Stimulated activated CD4-positive, alpha-beta T cell treated with anti-CD3 and anti-CD28 coated beads, Interleukin-15, amount 100 ng/mL, for 48 hours (primary cell): ENCODE results near the gene NFYC.

Experiments used
- DNase-seq, 2 donors: peaks; one replicate each; pipeline ENCODE4 v3.0.0-alpha.2; 2020; ENCODE audit warnings: low read depth in 2 of 2

Gene NFYC

DNA sequence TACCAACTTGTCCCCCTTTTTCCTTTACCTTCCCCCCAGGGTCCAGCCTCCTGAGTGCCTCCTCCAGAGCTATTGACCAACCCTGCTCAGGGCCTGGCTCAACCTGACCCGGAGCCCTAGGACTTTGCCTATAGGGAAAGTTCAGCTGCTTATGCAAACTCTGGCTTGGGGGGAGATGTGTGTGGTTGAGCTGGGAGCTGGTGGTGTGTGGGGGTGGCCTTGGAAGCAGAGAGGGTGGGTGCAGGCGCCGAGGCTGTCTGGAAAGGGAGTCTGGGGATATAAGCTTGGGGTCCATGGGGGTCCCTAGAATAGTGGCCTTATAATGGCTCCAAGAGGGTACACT lies 106.1 kb downstream of the NFYC start:
- DNase-seq = no peak

- DNase-seq = no peak
Measured at GRCh38 chr1:40798366-40799281, 107.1 kb downstream of the NFYC start.

DNA sequence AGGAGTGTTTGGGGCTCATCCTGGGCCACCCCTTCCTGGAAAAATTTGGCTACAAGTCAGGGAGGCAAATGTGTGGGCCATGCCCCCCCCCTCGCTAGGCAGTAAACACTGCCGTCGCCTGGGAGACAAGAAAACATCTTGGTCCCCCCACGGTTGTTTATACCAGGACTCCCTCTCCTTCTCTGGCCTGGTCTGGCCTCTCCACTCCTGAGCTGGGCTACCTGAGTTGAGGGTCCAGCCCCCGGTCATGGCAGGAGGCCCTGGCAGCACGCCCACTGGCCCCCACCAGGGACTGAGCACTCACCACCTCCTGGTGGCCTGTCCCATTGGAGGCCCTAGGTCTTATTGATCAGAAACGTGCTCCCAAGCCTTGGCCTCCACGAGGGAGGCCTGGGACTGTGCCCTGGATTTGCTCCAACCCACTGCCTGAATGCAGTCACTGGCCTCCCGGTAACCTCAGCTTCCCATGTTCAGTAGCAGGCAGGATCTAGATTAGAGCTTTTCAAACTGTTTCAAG lies 107.9 kb downstream of the NFYC start:
- DNase-seq = no peak

- no peak for DNase-seq
Measured at GRCh38 chr1:40801742-40802077, 110.2 kb downstream of the NFYC start.

GRCh38 chr1:40802078-40802741 lies 110.7 kb downstream of the NFYC start:
- DNase-seq = peak; percentile 74 to 81

DNA sequence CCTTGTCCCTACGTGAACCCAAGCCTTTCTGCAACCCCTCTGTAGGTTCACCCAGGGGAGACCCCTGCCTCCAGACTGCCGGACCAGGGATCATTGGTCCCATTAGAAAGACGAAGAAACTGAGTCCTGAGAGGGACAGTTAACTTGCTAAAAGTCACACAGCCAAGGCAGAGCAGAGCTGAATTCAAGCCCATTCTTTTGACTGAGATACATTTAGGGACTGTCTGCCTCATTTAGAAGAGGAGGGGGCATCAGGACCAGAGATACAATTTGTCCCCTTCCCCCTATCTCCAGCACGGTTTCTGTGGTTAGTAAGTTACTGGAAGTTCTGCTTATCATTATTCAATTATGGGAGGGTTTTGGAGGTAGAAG lies 111.2 kb downstream of the NFYC start:
- no peak for DNase-seq

DNA sequence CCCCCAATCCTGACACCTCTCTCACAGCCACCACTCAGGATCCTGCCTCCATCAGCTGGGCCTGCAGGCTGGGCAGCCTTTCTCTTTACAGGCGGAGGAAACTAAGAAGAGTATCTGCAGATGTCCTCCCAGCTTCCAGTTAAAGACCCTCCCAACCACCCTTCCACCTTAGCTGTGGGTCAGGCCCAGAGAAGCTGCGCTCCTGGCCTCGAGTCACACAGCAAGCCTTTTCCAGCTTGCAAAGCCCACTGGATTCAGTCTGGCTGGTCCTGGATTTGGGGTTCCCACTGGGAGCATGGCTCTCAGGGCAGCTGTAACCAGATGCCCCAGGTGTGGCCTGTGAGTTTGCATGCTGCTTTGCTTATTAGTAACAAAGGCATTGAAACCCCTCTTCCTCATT lies 111.9 kb downstream of the NFYC start:
- DNase-seq = no peak

GRCh38 chr1:40803902-40804301 lies 112.4 kb downstream of the NFYC start:
- no peak for DNase-seq

GRCh38 chr1:40806240-40806639 lies 114.7 kb downstream of the NFYC start:
- no peak for DNase-seq

DNA sequence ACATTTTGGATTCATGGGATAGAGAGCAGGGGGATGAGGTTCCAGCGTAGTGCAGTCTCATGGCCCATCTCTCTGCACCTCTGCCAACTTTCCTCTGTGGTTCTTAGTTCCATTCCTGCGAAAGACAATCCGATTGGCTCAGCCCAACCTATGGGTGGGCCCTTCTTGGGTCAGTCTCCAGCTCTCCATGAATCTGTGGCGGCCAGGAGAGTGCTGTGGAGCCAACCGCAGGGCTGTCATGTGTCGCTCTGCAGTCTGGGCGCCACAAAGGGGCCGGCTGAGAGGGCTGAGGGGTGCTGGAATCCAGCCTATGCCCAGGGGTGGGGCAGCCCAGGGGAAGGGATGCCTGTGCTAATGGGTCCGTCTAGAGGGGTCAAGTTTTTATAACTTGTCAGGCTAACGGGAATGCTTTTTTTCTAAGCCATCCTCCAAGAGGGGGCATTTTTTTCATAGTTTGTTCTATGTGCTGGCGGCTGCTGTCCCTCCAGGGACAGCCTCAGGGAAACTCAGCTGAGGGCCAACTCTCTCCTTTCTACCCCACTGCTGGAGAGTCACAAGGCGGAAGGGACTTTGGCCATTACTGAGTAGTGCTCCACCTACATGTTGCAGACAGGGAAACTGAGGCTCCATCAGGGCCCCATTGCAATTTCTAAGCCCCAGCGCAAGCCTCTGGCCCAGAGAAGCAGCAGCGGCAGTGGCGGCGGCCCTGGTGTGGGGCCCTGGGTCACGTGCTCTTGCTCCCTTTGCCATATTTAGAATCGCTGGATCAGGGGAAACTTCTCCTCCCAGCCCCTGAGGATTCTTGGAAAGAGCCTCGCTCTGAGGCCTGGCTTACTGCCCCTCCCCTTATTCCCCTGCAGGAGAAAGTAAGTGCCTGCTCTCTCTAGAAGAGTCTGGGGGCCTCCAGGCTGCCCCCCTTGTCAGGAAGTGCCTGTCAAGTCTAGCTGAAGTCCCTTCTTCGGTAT lies 115.5 kb downstream of the NFYC start:
- no peak for DNase-seq

- no peak for DNase-seq
Measured at GRCh38 chr1:40808002-40808401, 116.5 kb downstream of the NFYC start.

DNA sequence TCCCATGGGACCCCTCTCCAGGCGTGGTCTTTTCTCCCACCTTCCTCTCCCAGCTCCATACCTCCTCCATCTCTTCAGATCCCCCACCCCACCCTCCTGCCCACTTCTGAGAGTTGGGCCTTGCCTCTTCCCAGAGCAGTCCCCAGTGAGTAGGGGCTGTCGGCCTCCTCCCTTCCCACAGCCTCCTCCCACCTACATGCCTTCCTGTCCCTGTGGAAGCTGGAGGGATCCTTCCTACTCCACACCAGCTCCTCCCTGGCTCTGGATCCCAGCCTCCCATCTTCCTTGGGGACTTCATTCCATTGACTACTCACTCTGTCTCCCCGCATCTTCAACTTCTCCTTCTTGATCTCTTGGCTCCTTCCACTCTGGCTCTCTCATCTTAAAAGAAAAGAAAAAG lies 116.9 kb downstream of the NFYC start:
- DNase-seq = no peak

- no peak for DNase-seq
Measured at GRCh38 chr1:40808909-40809308, 117.4 kb downstream of the NFYC start.

DNA sequence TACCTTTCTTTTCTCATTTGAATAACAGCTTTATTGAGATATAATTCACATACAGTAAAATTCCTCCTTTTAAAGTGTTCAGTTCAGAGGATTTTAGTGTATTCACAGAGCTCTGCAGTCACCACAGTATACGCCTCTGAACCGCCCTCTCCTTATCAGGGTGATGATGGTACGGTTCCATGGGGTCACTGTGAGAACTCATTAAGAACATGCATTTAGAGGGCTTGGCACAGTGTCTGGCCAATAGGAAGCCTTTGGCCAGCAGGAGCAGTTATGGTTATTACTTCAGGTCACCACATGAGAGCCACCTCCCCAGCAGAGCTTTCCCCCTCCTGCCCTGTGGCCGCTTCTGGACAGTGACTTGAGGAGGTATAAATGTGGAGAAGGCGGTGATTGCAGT lies 119.4 kb downstream of the NFYC start:
- no peak for DNase-seq

DNA sequence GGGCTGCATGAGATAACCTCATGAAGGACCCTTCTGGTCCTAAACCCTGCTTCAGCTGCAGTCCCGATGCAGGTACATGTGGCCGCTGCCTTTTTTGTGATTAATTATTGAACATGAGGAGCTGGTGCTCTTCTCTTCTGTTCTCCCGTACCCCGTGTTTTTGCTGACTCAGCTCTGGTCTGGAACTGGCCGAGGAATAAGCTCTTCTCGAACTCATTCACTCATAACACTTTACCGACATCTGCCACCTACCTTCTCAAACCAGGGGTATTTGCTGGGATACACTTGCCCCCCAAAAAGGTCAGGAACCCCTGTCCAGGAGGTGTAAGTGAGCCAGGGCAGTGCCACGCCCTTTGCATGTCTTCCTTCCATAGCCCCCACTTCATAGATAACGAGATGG lies 123.9 kb downstream of the NFYC start:
- no peak for DNase-seq

- DNase-seq = no peak
Measured at GRCh38 chr1:40817791-40818263, 126.3 kb downstream of the NFYC start.

DNA sequence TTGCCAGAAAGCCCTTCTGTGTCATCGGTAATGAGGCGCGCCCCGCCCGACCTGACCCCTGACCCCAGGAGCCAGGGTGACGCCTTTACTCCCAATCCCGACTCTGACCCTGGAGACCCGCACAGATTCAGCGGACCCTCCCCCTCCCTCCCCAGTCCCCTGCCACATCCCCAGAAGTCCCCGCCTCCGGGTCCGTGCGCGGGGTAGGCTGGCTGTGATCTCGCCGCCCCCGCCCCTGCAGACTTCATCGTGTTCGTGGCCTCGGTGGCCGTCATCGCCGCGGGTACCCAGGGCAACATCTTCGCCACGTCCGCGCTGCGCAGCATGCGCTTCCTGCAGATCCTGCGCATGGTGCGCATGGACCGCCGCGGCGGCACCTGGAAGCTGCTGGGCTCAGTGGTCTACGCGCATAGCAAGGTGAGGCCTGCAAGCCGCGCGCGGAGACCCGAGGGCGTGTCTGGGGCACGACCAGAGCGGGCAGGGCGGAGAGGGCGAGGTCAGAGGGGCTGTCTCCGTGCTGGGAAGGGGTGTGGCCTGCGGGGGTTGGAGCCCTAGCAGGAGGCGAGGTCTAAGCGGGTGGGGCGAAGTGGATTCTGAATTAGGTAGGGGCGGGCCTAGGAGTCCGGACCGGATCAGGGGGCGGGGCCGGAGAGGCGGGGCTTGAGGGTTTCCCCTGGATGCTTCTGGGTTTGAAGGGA lies 126.9 kb downstream of the NFYC start:
- peak; percentile 77 to 87 for DNase-seq

- no peak for DNase-seq
Measured at GRCh38 chr1:40819101-40819500, 127.6 kb downstream of the NFYC start.

DNA sequence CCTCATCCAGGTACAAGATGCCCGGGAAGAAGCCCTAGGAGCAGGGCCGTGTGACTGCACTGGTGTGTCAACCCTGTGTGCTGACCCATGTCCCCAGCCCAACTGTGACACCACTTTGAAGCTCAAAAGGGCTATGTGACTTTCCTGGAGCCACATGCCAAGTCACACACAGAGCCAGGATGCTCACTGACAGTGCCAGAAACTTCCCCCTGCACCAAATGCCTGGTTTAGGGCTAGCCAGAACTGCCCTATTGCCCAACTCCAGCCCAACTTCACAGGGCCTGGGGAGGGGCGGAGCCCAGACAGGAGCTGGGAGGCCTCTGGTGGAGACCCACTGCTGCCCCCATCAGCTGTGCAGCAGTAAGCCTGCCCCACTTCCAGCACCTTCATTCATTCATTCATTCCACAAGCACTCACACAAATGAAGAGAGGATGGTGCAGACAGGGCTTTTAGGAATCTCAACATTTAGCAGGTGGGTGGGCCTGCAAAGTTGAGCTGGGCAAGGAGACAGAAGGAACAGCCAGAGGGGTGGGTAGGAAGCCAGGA lies 128.8 kb downstream of the NFYC start:
- DNase-seq = no peak
